ENCODE data around the gene OXGR1.

OXGR1 gene

DNA sequence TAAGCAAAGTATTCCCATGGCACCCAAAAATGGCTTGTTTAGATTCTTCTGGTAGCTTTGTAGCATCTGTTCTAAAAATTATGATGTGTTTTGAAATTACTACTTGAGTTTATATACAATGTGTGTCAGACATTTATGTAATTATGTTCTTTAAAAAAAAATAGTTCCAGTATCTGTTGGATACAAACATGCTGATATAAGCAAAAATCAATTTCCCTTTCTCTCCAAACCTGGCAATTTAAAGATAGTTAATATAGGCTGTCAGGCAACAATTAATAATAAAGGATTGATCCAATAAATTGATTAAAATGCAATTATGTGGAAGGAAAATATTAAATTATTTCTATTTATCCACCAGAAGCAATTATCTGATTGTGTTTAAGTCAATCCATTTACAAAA is 41.7 kb downstream of the OXGR1 start:
- H3K27me3 ChIP-seq (ENCODE audit: low read depth, low read length) = no peaks in the 10 kb centered on the region
- H3K4me1 ChIP-seq (ENCODE audit: control insufficient read depth in 1 of 2, insufficient read depth in 2 of 2, low read length in 2 of 2) = no peaks in the 10 kb centered on the region
- H3K9me3 ChIP-seq (ENCODE audit: control insufficient read depth in 1 of 2, low read length in 2 of 2) = no peaks in the 10 kb centered on the region
- no peaks in the 10 kb centered on the region for H3K36me3 ChIP-seq (ENCODE audit: control insufficient read depth in 1 of 2, insufficient read depth in 2 of 2, low read length in 2 of 2)
- no peak overlapping the region for H3K27ac ChIP-seq (ENCODE audit: low read length)
- H3K4me3 ChIP-seq (ENCODE audit: low read depth in 1 of 2, low read length in 2 of 2) = no peak overlapping the region

DNA sequence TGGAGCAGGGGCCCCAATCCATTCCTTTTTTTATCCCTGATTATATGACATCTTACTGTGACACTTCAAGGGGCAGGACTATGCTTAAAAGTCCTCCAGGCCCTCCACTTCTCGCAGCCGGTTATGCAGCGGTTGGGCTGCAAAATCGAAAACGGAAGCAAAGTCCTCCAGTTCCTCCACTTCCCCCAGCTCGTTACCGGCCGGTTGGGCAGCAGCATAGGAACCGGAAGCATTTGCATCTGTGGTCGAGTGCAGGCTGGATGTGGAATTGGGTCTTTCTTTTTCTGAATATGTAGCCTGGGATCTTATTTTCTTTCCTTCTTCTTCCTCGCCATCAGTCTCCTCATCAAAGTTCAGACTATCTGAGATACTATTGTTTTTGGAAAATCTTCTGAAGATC is 46.1 kb downstream of the OXGR1 start:
- H3K27ac ChIP-seq (ENCODE audit: low read length) = no peak overlapping the region

GRCh38 chr13:96947343-96947910 is 46.8 kb downstream of the OXGR1 start:
- H3K27me3 ChIP-seq (ENCODE audit: low read depth, low read length) = no peaks in the 10 kb centered on the region
- no peaks in the 10 kb centered on the region for H3K9me3 ChIP-seq (ENCODE audit: control insufficient read depth in 1 of 2, low read length in 2 of 2)
- H3K4me1 ChIP-seq (ENCODE audit: control insufficient read depth in 1 of 2, insufficient read depth in 2 of 2, low read length in 2 of 2) = no peaks in the 10 kb centered on the region
- H3K36me3 ChIP-seq (ENCODE audit: control insufficient read depth in 1 of 2, insufficient read depth in 2 of 2, low read length in 2 of 2) = no peaks in the 10 kb centered on the region
- H3K27ac ChIP-seq (ENCODE audit: low read length) = no peak overlapping the region
- H3K4me3 ChIP-seq (ENCODE audit: low read depth in 1 of 2, low read length in 2 of 2) = no peak overlapping the region

More for the DNA sequence above, 46.1 kb downstream of the OXGR1 start:
- no peaks in the 10 kb centered on the region for H3K9me3 ChIP-seq (ENCODE audit: control insufficient read depth in 1 of 2, low read length in 2 of 2)
- no peaks in the 10 kb centered on the region for H3K36me3 ChIP-seq (ENCODE audit: control insufficient read depth in 1 of 2, insufficient read depth in 2 of 2, low read length in 2 of 2)
- no peak overlapping the region for H3K4me3 ChIP-seq (ENCODE audit: low read depth in 1 of 2, low read length in 2 of 2)
- H3K4me1 ChIP-seq (ENCODE audit: control insufficient read depth in 1 of 2, insufficient read depth in 2 of 2, low read length in 2 of 2) = no peaks in the 10 kb centered on the region
- H3K27me3 ChIP-seq (ENCODE audit: low read depth, low read length) = no peaks in the 10 kb centered on the region

GRCh38 chr13:96946709-96947311 is 47.5 kb downstream of the OXGR1 start:
- H3K36me3 ChIP-seq (ENCODE audit: control insufficient read depth in 1 of 2, insufficient read depth in 2 of 2, low read length in 2 of 2) = no peaks in the 10 kb centered on the region
- H3K9me3 ChIP-seq (ENCODE audit: control insufficient read depth in 1 of 2, low read length in 2 of 2) = no peaks in the 10 kb centered on the region
- H3K27ac ChIP-seq (ENCODE audit: low read length) = no peak overlapping the region
- no peaks in the 10 kb centered on the region for H3K27me3 ChIP-seq (ENCODE audit: low read depth, low read length)
- no peaks in the 10 kb centered on the region for H3K4me1 ChIP-seq (ENCODE audit: control insufficient read depth in 1 of 2, insufficient read depth in 2 of 2, low read length in 2 of 2)
- H3K4me3 ChIP-seq (ENCODE audit: low read depth in 1 of 2, low read length in 2 of 2) = no peak overlapping the region

GRCh38 chr13:96940961-96941360 is 53.3 kb downstream of the OXGR1 start:
- Histone ChIP-seq H3K4me3 (ENCODE audit: low read depth in 1 of 2, low read length in 2 of 2) (no peak overlapping the region), H3K27ac (ENCODE audit: low read length) (no peak overlapping the region), H3K4me1 (ENCODE audit: control insufficient read depth in 1 of 2, insufficient read depth in 2 of 2, low read length in 2 of 2) (no peaks in the 10 kb centered on the region), H3K36me3 (ENCODE audit: control insufficient read depth in 1 of 2, insufficient read depth in 2 of 2, low read length in 2 of 2) (no peaks in the 10 kb centered on the region), H3K9me3 (ENCODE audit: control insufficient read depth in 1 of 2, low read length in 2 of 2) (no peaks in the 10 kb centered on the region), H3K27me3 (ENCODE audit: low read depth, low read length) (no peaks in the 10 kb centered on the region)

- Histone ChIP-seq H3K36me3 (ENCODE audit: control insufficient read depth in 1 of 2, insufficient read depth in 2 of 2, low read length in 2 of 2) (no peaks in the 10 kb centered on the region), H3K4me3 (ENCODE audit: low read depth in 1 of 2, low read length in 2 of 2) (no peak overlapping the region), H3K4me1 (ENCODE audit: control insufficient read depth in 1 of 2, insufficient read depth in 2 of 2, low read length in 2 of 2) (no peaks in the 10 kb centered on the region), H3K9me3 (ENCODE audit: control insufficient read depth in 1 of 2, low read length in 2 of 2) (no peaks in the 10 kb centered on the region), H3K27ac (ENCODE audit: low read length) (no peak overlapping the region), H3K27me3 (ENCODE audit: low read depth, low read length) (no peaks in the 10 kb centered on the region)
Observed at GRCh38 chr13:96935901-96936300, 58.4 kb downstream of the OXGR1 start.

Measured in muscle layer of duodenum (tissue), 2 donors.